Mesenchymal stem cell (in vitro differentiated cells and primary cell): ENCODE measurements around the gene CDCA7L.

Source experiments
- DNase-seq: peaks from one replicate; pipeline ENCODE4 v3.0.0-alpha.2; 2013
- H2AFZ ChIP-seq: one replicate; pipeline ENCODE4 v1.6.1; 2013; ENCODE audit warnings: low read depth, mild to moderate bottlenecking, control low read depth, inconsistent platforms, low read length, moderate library complexity
- H2AK5ac ChIP-seq: 2 replicates; pipeline ENCODE4 v1.6.1; 2013; ENCODE audit warnings: low read length, moderate library complexity, mild to moderate bottlenecking, inconsistent platforms; ENCODE audit not compliant: severe bottlenecking
- H2BK120ac ChIP-seq: one replicate; pipeline ENCODE4 v1.6.1; 2013; ENCODE audit warnings: low read depth, mild to moderate bottlenecking, inconsistent platforms, low read length, moderate library complexity
- H2BK12ac ChIP-seq, 2 experiments: one replicate each; pipeline ENCODE4 v1.6.1; 2013; ENCODE audit warnings: inconsistent platforms in 2 of 2, low read length in 2 of 2, mild to moderate bottlenecking in 2 of 2, moderate library complexity in 2 of 2, control low read depth in 1 of 2
- H2BK15ac ChIP-seq: one replicate; pipeline ENCODE4 v1.6.1; 2013; ENCODE audit warnings: mild to moderate bottlenecking, low read depth, inconsistent platforms; ENCODE audit not compliant: poor library complexity, severe bottlenecking
- H2BK5ac ChIP-seq: 2 replicates; pipeline ENCODE4 v1.6.1; 2013; ENCODE audit warnings: low read depth, mild to moderate bottlenecking, low read length, control low read depth, inconsistent platforms; ENCODE audit not compliant: poor library complexity, severe bottlenecking
- H3K14ac ChIP-seq, 2 experiments: one replicate each; pipeline ENCODE4 v1.6.1; 2013; ENCODE audit warnings: inconsistent platforms in 2 of 2, low read length in 2 of 2, control low read depth in 1 of 2, mild to moderate bottlenecking in 1 of 2, moderate library complexity in 1 of 2
- H3K18ac ChIP-seq, 2 experiments: one replicate each; pipeline ENCODE4 v1.6.1; 2013; ENCODE audit warnings: inconsistent platforms in 2 of 2, low read length in 2 of 2, control low read depth in 1 of 2, low read depth in 1 of 2, mild to moderate bottlenecking in 1 of 2
- H3K23ac ChIP-seq, 2 experiments: one replicate each; pipeline ENCODE4 v1.6.1; 2013; ENCODE audit warnings: inconsistent platforms in 2 of 2, low read length in 2 of 2, mild to moderate bottlenecking in 2 of 2, moderate library complexity in 2 of 2, control low read depth in 1 of 2
- H3K27ac ChIP-seq: 2 replicates; pipeline ENCODE4 v1.5.1; 2013; ENCODE audit warnings: mild to moderate bottlenecking, moderate library complexity, low read length, control low read depth, inconsistent platforms; ENCODE audit not compliant: poor library complexity, severe bottlenecking
- H3K27me3 ChIP-seq, 2 experiments: 2 replicates each; pipeline versions ENCODE4 v1.6.1 to v1.7.0; 2013; ENCODE audit warnings: low read length in 2 of 2, mild to moderate bottlenecking in 2 of 2, moderate library complexity in 2 of 2, control low read depth in 1 of 2, inconsistent platforms in 1 of 2; ENCODE audit not compliant: control insufficient read depth in 1 of 2, insufficient read depth in 1 of 2
- H3K36me3 ChIP-seq, 2 experiments: 2 replicates each; pipeline versions ENCODE4 v1.6.1 to v1.7.0; 2013; ENCODE audit warnings: low read length in 2 of 2, control low read depth in 1 of 2, inconsistent platforms in 1 of 2, low read depth in 1 of 2, mild to moderate bottlenecking in 1 of 2; ENCODE audit not compliant: insufficient read depth in 2 of 2, control insufficient read depth in 1 of 2
- H3K4ac ChIP-seq, 2 experiments: one replicate each; pipeline ENCODE4 v1.6.1; 2013; ENCODE audit warnings: inconsistent platforms in 2 of 2, low read length in 2 of 2, mild to moderate bottlenecking in 2 of 2, moderate library complexity in 2 of 2, control low read depth in 1 of 2, low read depth in 1 of 2
- H3K4me1 ChIP-seq: 2 replicates; pipeline ENCODE4 v1.6.1; 2013; ENCODE audit warnings: low read depth, low read length, control low read depth; ENCODE audit not compliant: control insufficient read depth, insufficient read depth
- H3K4me2 ChIP-seq: 2 replicates; pipeline ENCODE4 v1.6.1; 2013; ENCODE audit warnings: low read length, mild to moderate bottlenecking, inconsistent platforms; ENCODE audit not compliant: poor library complexity, severe bottlenecking
- H3K4me3 ChIP-seq, 2 experiments: 2 replicates each; pipeline versions ENCODE4 v1.5.1 to v1.7.0; 2013; ENCODE audit warnings: low read length in 2 of 2, mild to moderate bottlenecking in 2 of 2, control low read depth in 1 of 2, low read depth in 1 of 2; ENCODE audit not compliant: insufficient read depth in 1 of 2
- H3K79me1 ChIP-seq: replicated peaks from 2 replicates; pipeline ENCODE4 v1.6.1; 2013; ENCODE audit warnings: mild to moderate bottlenecking, control low read depth, low read length, inconsistent platforms; ENCODE audit not compliant: poor library complexity, severe bottlenecking
- H3K9ac ChIP-seq: 2 replicates; pipeline ENCODE4 v1.7.0; 2013; ENCODE audit warnings: mild to moderate bottlenecking, low read length, moderate library complexity
- H3K9me3 ChIP-seq: 2 replicates; pipeline ENCODE4 v1.7.0; 2013; ENCODE audit warnings: mild to moderate bottlenecking, low read length; ENCODE audit not compliant: control insufficient read depth
- H4K8ac ChIP-seq: one replicate; pipeline ENCODE4 v1.6.1; 2013; ENCODE audit warnings: inconsistent platforms, mild to moderate bottlenecking, low read length, moderate library complexity
- H4K91ac ChIP-seq: one replicate; pipeline ENCODE4 v1.6.1; 2013; ENCODE audit warnings: mild to moderate bottlenecking, low read length, inconsistent platforms
- WGBS: methylation state at CpG from one replicate; pipeline ENCODE4 v1.1.7; 2013; ENCODE audit warnings: mixed read lengths; 5-methylcytosine and 5-hydroxymethylcytosine counted together

Gene CDCA7L

DNA sequence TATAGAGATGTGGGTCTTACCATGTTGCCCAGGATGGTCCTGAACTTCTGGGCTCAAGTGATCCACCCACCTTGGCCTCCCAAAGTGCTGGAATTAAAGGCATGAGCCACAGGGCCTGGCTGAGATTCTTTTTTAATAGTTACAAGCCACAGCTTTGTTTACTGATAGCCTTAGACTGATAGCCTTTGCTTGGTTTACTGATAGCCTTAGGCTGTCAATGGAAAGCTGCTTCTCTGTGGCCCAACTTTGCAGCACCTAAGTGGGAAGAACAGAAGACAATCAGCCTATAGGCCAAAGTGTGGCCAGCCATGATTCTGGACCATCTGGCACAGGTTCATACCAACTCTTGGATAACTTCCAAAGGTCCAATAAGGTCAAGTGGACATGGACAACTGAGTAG, 24.1 kb upstream of the CDCA7L start:
- Histone ChIP-seq H3K9ac (no peak overlapping the region), H3K4me3 (no peak overlapping the region), H3K14ac (no peak overlapping the region), H3K27ac (no peak overlapping the region), H2BK15ac (no peak overlapping the region), H3K4ac (no peak overlapping the region), H4K91ac (no peak overlapping the region), H2BK5ac (no peak overlapping the region), H3K4me1 (peaks cover 3% of the 10 kb centered on the region), H3K23ac (no peak overlapping the region), H2AFZ (no peak overlapping the region), H3K18ac (no peak overlapping the region), H3K36me3 (peaks cover 0 to 3% of the 10 kb centered on the region in 2 experiments), H3K9me3 (peaks cover 2% of the 10 kb centered on the region), H3K79me1 (no peaks in the 10 kb centered on the region), H2AK5ac (no peak overlapping the region), H3K4me2 (no peak overlapping the region), H4K8ac (no peak overlapping the region), H2BK12ac (no peak overlapping the region), H3K27me3 (peaks cover 0 to 5% of the 10 kb centered on the region in 2 experiments), H2BK120ac (no peak overlapping the region)
- DNase-seq, result no peak

DNA sequence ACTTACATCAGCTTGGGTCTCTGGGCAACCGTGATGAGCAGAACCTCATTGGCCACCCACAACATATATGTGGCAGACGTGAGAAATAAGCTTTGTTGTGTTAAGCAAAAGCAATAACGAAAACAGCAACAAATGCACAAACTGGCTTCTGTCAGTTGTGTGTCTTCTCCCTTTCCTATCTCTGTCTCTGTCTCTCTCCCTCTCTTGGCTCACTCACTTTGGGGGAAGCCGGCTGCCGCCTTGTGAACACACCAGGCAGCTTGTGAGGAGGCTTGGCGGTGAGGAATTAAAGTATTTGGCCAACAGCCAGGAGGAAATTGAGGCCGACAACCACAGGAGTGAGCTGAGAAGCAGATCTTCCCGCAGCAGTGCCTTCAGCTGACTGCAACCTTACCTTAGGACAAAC, 21.9 kb upstream of the CDCA7L start:
- Histone ChIP-seq H3K36me3 (peaks cover 0 to 3% of the 10 kb centered on the region in 2 experiments), H2BK15ac (no peak overlapping the region), H2BK120ac (no peak overlapping the region), H2BK5ac (no peak overlapping the region), H2BK12ac (peak overlapping the region in 1 of 2 experiments; percentile 51), H3K4me3 (no peak overlapping the region), H3K27me3 (peaks cover 0 to 9% of the 10 kb centered on the region in 2 experiments), H3K18ac (no peak overlapping the region), H3K4ac (no peak overlapping the region), H3K27ac (no peak overlapping the region), H4K91ac (no peak overlapping the region), H4K8ac (no peak overlapping the region), H3K4me2 (no peak overlapping the region), H3K23ac (no peak overlapping the region), H3K9me3 (no peaks in the 10 kb centered on the region), H3K4me1 (peaks cover 3% of the 10 kb centered on the region), H3K9ac (no peak overlapping the region), H3K79me1 (no peaks in the 10 kb centered on the region), H3K14ac (no peak overlapping the region), H2AK5ac (no peak overlapping the region), H2AFZ (no peak overlapping the region)
- 66% methylated on average over 8 of the region's 8 CpGs for WGBS
- no peak for DNase-seq

DNA sequence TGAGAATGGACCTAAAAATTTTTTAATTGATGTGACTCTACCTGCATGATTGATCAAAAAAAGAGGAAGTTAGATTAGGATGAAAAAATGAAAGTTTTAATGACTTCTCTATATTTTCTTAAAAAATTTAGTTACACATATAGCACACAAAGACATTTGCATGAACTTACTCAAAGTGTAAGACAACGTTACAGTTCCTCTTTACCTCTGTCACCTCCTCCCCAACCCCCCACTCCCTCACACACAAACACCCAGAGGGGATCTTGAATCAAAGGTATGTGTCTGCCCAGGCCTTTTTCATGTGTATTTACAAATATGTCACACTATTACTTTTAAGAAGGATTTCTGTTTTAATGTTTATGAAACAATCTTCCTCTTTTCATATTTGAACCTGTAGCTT, 20.6 kb upstream of the CDCA7L start:
- no peaks in the 10 kb centered on the region for H3K9me3 ChIP-seq
- peaks cover 4% of the 10 kb centered on the region for H3K4me1 ChIP-seq
- no peak overlapping the region for H3K4me2 ChIP-seq
- H3K4ac ChIP-seq, result no peak overlapping the region
- DNase-seq, result no peak
- H4K91ac ChIP-seq, result no peak overlapping the region
- H3K79me1 ChIP-seq, result no peaks in the 10 kb centered on the region
- no peak overlapping the region for H3K14ac ChIP-seq
- 31% methylated on average over 1 of the region's 1 CpG for WGBS
- H3K4me3 ChIP-seq, result no peak overlapping the region
- no peak overlapping the region for H3K18ac ChIP-seq
- no peak overlapping the region for H4K8ac ChIP-seq
- no peak overlapping the region for H2BK15ac ChIP-seq
- H3K23ac ChIP-seq, result no peak overlapping the region
- H3K9ac ChIP-seq, result no peak overlapping the region
- H2AK5ac ChIP-seq, result no peak overlapping the region
- no peak overlapping the region for H2BK5ac ChIP-seq
- peaks cover 0 to 9% of the 10 kb centered on the region in 2 experiments for H3K27me3 ChIP-seq
- H2BK120ac ChIP-seq, result no peak overlapping the region
- no peak overlapping the region for H2BK12ac ChIP-seq
- no peak overlapping the region for H3K27ac ChIP-seq
- no peak overlapping the region for H2AFZ ChIP-seq
- H3K36me3 ChIP-seq, result no peaks in the 10 kb centered on the region

DNA sequence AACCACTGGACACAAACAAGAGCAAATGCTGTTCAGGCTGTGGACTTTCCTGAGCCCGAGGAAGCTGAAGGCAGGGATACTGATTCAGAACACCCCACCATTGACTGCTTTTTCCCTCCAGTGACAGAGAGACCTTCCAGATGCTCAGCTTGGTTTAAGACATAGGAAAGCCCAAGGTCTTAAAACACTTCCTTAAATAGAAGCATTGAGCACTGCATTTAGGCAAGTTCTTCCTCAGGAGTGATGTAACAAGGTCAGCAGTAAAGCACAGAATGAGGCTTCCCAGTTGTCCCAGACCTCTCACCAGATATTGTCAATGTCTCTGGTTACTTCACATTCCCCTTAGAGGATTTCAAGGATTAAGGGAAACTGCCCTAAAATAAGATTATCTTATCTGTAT, 19.6 kb upstream of the CDCA7L start:
- DNase-seq, result peak; percentile 67
- Histone ChIP-seq H2BK12ac (no peak overlapping the region), H3K23ac (no peak overlapping the region), H3K36me3 (no peaks in the 10 kb centered on the region), H3K18ac (no peak overlapping the region), H4K8ac (no peak overlapping the region), H2AK5ac (no peak overlapping the region), H2BK120ac (no peak overlapping the region), H2BK5ac (no peak overlapping the region), H3K14ac (no peak overlapping the region), H3K4me1 (peaks cover 5% of the 10 kb centered on the region), H3K4me2 (no peak overlapping the region), H3K27me3 (peaks cover 0 to 9% of the 10 kb centered on the region in 2 experiments), H3K9me3 (no peaks in the 10 kb centered on the region), H2AFZ (no peak overlapping the region), H3K4ac (no peak overlapping the region), H3K4me3 (no peak overlapping the region), H3K9ac (no peak overlapping the region), H4K91ac (no peak overlapping the region), H3K27ac (no peak overlapping the region), H3K79me1 (no peaks in the 10 kb centered on the region), H2BK15ac (no peak overlapping the region)
- 25% methylated on average over 1 of the region's 1 CpG for WGBS
